Measurements from ENCODE around the gene CCDC85A.

Gene CCDC85A

DNA sequence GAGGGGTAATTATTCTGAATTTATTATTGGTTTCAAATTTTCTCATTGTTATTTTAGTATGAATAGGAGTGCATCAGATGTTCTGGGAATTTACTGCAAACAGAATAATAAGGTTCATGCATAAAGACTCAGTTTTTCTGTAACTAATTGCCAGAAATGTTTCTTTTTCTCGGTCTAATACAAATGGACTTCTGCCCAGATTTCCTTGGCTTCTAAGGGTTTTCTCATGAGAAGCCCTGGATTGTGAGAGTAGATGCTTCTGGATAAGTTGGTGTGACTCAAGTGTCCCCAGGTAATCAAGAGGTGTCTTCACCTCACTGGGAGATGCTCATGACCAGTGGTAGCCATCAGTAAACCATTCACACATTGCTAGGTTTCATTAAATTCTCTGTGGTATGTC is 78.5 kb downstream of the CCDC85A start:
- TF ChIP-seq JUND (IDR thresholded peaks at IDR 0.05; ENCODE audit: low read depth): no peak
- no peak for DNase-seq (ENCODE audit: low read depth in 1 of 2, low spot score in 1 of 2)
- in situ Hi-C loops (cut with HindIII; ENCODE audit: low pct_unique_long_range_greater_than_20kb, low sequenced_read_pairs): no loop called here

DNA sequence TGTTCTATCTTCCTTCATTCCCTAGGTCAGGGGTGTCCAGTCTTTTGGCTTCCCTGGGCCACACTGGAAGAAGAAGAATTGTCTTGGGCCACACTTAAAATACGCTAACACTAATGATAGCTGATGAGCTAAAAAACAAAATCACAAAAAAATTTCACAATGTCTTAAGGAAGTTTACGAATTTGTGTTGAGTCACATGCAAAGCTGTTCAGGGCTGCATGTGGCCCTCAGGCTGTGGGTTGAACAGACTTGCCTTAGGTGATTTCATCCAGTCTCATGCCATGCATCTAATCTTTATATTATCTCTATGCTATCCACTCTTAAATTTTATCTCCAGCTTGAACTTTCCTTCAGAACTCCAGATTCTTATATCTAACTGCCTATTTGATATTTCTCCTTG is 80.1 kb downstream of the CCDC85A start:
- in situ Hi-C loops (cut with HindIII; ENCODE audit: low pct_unique_long_range_greater_than_20kb, low sequenced_read_pairs): no loop called here
- TF ChIP-seq JUND (IDR thresholded peaks at IDR 0.05; ENCODE audit: low read depth): no peak

DNA sequence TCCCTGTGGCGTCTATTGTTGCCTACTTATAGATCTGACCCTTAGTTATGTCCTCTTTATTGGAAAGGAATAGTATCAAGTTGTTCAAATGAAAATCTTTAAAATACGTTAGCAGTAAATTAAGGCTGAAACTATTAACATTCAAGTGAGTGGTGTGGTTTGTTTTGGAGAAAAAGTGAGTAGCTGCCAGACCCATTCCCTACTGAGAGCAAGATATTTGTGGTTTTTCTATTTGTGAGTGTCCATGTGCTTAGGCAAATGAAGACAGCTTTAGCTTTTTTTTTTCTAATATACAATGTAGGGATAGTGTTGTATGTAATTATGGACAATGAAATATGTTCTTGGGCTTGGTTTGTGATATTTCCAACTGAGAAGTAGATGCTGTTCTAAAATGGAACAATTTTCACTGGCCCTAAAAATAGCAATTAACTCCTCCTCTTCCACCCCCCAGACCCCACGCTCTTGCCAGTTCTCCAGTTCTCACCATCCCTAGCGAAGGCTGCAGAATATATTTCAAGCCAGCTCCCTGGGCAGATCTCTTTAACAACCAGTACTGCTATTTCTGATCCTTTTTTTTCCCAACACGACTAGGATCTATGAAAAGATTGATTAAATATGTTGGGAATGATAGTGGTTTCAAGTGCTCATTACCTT is 83.1 kb downstream of the CCDC85A start:
- no peak for DNase-seq (ENCODE audit: low read depth in 1 of 2, low spot score in 1 of 2)
- in situ Hi-C loops (cut with HindIII; ENCODE audit: low pct_unique_long_range_greater_than_20kb, low sequenced_read_pairs): no loop called here

More for the DNA sequence above, 80.1 kb downstream of the CCDC85A start:
- no peak for DNase-seq (ENCODE audit: low read depth in 1 of 2, low spot score in 1 of 2)

DNA sequence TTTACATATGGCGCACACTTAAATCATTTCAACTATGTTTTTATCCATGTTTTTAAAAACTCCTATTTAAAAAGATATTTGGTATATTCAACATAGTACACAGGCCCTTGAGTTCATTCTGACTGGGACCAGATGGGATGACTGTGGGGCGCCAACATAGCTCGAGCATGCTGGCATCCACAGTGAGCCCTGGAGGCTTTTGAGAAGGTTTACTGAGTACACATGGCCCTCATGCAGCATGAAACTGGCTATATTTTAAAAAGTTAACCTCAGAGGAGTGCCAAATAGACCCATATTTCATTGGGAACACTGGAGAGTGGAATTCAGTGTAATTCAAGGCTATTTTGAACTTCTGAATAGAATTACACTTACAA is 83.6 kb downstream of the CCDC85A start:
- no peak for TF ChIP-seq JUND (IDR thresholded peaks at IDR 0.05; ENCODE audit: low read depth)
- in situ Hi-C loops (cut with HindIII; ENCODE audit: low pct_unique_long_range_greater_than_20kb, low sequenced_read_pairs): no loop called here
- peak in 1 of 2 experiments; percentile 14 for DNase-seq (ENCODE audit: low read depth in 1 of 2, low spot score in 1 of 2)

More for the DNA sequence above, 83.1 kb downstream of the CCDC85A start:
- no peak for TF ChIP-seq JUND (IDR thresholded peaks at IDR 0.05; ENCODE audit: low read depth)

DNA sequence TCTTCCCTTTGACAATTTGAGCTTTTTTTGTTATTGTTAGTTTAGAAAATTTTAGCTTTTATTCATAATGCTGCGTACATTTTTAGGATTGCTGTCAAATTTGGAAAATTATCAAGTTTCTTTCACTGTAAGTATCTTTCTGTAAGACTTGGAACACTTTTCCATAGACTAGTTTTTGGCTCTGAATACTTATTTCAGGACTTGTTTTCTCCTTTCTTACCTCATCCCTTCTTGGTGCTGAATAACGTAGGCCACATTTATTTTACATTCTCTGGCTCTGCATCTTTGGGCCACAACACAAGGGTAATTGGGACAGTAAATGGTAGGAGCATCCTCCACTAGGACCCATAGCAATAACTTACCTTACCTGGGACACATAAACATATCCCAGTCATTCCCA is 85.1 kb downstream of the CCDC85A start:
- in situ Hi-C loops (cut with HindIII; ENCODE audit: low pct_unique_long_range_greater_than_20kb, low sequenced_read_pairs): no loop called here
- no peak for TF ChIP-seq JUND (IDR thresholded peaks at IDR 0.05; ENCODE audit: low read depth)
- DNase-seq (ENCODE audit: low read depth in 1 of 2, low spot score in 1 of 2): no peak

DNA sequence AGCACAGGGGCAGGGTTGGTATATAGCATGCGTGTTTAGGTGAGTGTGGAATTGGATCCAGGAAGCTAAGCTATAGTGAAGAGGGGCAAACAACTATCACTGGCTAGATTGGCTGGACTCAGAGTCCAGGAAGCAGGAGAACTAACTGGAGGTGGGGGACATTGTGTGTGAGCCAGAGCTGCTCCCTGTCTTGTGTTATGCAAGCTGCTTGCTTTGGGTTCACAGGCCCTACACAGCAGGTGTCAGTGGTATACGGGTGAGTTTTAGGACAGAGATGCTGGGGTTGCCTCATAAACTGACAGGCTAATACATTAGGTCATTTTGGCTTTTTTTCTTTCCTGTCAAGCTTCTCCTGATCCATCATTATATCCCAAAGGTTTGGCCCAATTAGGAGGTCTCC is 87.5 kb downstream of the CCDC85A start:
- TF ChIP-seq JUND (IDR thresholded peaks at IDR 0.05; ENCODE audit: low read depth): no peak
- no peak for DNase-seq (ENCODE audit: low read depth in 1 of 2, low spot score in 1 of 2)
- in situ Hi-C loops (cut with HindIII; ENCODE audit: low pct_unique_long_range_greater_than_20kb, low sequenced_read_pairs): no loop called here

DNA sequence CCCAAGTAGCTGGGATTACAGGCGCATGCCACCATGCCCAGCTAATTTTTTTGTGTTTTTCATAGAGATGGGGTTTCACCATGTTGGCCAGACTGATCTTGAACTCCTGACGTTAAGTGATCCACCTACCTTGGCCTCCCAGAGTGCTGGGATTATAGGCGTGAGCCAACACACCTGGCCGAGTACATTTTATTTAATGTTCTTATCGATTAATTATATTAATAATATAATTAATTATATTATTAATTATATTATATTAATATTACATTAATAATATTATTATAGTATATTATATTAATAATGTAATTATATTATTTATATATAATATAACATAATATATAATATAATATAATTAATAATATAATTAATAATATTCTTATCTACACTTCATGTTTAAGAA is 101.4 kb downstream of the CCDC85A start:
- TF ChIP-seq JUND (IDR thresholded peaks at IDR 0.05; ENCODE audit: low read depth): no peak
- DNase-seq (ENCODE audit: low read depth in 1 of 2, low spot score in 1 of 2): no peak
- in situ Hi-C loops (cut with HindIII; ENCODE audit: low pct_unique_long_range_greater_than_20kb, low sequenced_read_pairs): no loop called here

DNA sequence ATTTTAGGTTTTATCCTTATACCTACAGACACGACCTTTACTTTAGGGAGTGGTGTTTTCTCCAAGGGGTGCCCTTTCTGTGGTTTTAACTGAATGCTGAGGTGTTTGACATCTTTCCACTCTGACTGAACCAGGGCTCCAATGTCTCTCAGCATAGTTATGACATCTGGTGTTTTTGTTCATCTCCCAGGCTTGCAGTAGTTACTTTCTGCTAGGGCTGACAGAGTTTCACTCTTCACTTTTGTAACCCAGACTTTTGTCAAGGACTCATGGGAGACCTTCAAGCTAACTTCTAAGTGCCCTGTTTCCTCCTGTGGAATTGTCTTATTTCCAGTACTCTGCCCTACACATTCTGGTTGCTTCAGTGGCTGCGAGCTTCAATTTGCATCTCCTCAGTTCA is 103.1 kb downstream of the CCDC85A start:
- DNase-seq (ENCODE audit: low read depth in 1 of 2, low spot score in 1 of 2): no peak
- in situ Hi-C loops (cut with HindIII; ENCODE audit: low pct_unique_long_range_greater_than_20kb, low sequenced_read_pairs): no loop called here
- TF ChIP-seq JUND (IDR thresholded peaks at IDR 0.05; ENCODE audit: low read depth): no peak

DNA sequence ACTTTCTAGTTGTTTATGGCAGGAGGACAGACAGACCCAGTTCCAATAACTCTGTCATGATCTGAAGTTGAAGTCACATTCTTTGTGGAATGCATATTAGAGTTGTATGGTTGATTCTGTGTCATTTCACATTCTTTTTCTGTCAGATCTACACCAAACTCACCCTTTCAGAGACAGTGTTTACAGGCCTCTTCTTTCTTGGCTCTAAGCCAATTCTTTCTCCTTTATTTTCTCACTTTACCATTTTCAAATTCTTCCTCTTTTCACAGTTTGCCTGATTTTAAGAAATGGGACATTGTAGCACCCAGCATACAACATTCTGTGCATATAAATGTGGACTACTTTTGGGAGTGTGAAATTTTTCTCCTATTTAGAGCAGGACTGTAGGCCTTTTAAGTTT is 103.7 kb downstream of the CCDC85A start:
- no peak for TF ChIP-seq JUND (IDR thresholded peaks at IDR 0.05; ENCODE audit: low read depth)
- DNase-seq (ENCODE audit: low read depth in 1 of 2, low spot score in 1 of 2): no peak
- in situ Hi-C loops (cut with HindIII; ENCODE audit: low pct_unique_long_range_greater_than_20kb, low sequenced_read_pairs): no loop called here

DNA sequence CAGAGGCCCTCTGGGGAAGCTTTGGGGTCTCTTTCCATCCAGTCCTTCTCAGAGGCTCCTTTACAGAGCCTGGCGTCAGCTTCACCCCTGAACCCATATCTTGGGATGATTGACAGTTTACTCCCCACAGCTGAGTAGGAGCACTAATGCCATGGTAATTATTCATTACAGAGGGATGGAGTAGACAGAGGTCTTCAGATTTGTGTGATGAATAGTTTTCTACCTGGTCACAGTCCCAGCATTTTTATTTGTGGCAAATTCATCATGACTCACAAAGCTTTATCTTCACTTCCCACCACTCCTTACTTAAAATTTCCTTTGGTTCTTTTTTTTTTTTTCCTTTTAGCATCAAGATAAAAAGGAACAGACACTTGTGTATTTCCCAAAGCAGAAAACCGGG is 104.2 kb downstream of the CCDC85A start:
- no peak for DNase-seq (ENCODE audit: low read depth in 1 of 2, low spot score in 1 of 2)
- in situ Hi-C loops (cut with HindIII; ENCODE audit: low pct_unique_long_range_greater_than_20kb, low sequenced_read_pairs): no loop called here
- TF ChIP-seq JUND (IDR thresholded peaks at IDR 0.05; ENCODE audit: low read depth): no peak

DNA sequence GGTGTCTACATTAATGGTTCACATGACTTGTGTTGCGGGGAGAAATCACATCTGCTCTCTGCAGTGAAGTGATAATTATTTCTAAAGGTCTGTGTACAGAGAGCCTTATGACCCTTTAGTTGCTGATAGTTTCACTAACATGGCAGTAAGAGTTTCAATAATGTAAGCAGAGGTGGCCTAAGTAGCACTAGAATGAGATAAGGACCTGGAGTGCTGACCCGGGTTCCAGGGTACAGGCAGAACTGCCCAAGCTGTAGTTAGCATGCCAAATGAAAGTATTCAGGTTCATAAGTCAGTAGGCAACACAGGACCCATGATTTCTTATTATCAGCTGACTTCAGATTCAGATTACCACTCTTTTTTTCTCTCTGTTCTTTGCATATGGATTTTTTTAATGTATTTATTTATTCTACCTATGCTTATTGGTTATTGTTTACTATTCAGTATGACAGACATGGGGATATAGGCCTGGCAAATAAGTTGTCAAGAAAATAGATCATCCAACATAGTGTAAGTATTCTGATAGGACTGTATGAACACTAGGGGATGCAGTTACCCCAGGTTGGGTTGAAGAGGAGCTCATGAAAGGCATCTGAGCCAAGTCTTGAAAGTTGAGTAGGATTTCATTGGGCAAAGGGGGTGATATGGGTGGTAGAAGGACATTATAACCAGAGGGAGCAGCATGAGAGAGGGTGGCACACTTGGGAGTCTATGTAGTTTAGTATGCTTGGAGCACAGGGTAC is 105.2 kb downstream of the CCDC85A start:
- in situ Hi-C loops (cut with HindIII; ENCODE audit: low pct_unique_long_range_greater_than_20kb, low sequenced_read_pairs): no loop called here
- TF ChIP-seq JUND (IDR thresholded peaks at IDR 0.05; ENCODE audit: low read depth): no peak
- peak in 1 of 2 experiments; percentile 9 for DNase-seq (ENCODE audit: low read depth in 1 of 2, low spot score in 1 of 2)

DNA sequence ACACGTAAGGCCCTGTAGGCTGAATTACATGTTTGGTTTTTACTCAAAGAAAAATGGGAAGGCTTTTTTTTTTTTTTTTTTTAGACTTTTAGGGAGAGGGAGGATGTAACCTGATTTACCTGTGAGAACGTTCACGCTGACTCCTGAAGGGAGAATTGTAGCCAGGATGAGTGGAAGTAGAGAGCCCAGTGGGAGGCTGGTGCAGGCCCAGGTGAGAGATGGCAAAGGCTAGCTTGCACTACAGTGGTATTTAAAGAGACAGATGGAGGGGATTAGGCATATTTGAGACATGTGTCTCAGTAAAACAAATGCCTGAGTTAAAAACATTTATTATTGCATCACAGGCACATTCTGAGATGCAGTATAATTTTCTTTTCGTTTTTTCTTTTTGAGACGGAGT is 107.9 kb downstream of the CCDC85A start:
- no peak for TF ChIP-seq JUND (IDR thresholded peaks at IDR 0.05; ENCODE audit: low read depth)
- DNase-seq (ENCODE audit: low read depth in 1 of 2, low spot score in 1 of 2): no peak
- in situ Hi-C loops (cut with HindIII; ENCODE audit: low pct_unique_long_range_greater_than_20kb, low sequenced_read_pairs): no loop called here

DNA sequence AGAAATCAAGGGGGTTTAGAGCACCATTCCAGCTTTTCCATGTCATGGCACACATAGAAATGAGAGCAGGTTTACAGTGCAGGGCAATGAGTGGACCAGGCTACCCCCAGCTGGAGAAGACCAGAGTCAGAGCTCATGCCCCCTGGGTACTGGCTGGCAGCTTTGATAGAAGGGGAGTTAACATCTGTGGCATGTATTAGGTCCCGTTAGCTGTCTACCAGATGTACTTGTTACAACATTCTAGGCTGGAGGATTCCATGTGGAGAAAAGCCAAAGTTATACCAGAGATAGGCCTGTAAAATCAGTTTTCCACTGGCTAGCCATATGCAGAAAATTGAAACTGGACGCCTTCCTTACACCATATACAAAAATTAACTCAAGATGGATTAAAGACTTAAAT is 109.2 kb downstream of the CCDC85A start:
- in situ Hi-C loops (cut with HindIII; ENCODE audit: low pct_unique_long_range_greater_than_20kb, low sequenced_read_pairs): no loop called here
- no peak for TF ChIP-seq JUND (IDR thresholded peaks at IDR 0.05; ENCODE audit: low read depth)
- no peak for DNase-seq (ENCODE audit: low read depth in 1 of 2, low spot score in 1 of 2)
